ENCODE data around the gene NFIC. TPM values are rescaled to one million over a fixed set of nuclear protein-coding genes. Genes with fewer than 3 reads are reported as not detected.

NFIC gene
- total and polyA plus RNA-seq, 10 of the 15 experiments (the other 5 are each of a cell fraction or from before 2014, with no cell fraction given): 0.71 to 53.5 (median 10.2) TPM

GRCh38 chr19:3457528-3458228 lies 91.3 kb downstream of the NFIC start:
- in situ Hi-C loops (cut with MboI): no loop called here

More at GRCh38 chr19:3457528-3458228, 91.3 kb downstream of the NFIC start:
- intact Hi-C loops (cut with micrococcal nuclease; ENCODE audit: unreplicated experiment): no loop called here
- FAIRE-seq (no peak), DNase-seq (ENCODE audit: low read depth, low spot score) (no peak), ATAC-seq (no peak; the same call in 2 of the 3 replicates)
- CTCF ChIA-PET: no interaction called here
- Histone ChIP-seq H3K27ac (ENCODE audit: control insufficient read depth, insufficient read depth) (no peak overlapping the region), H2AFZ (ENCODE audit: control insufficient read depth, low read depth, low read length) (no peak overlapping the region), H3K36me3 (ENCODE audit: control insufficient read depth in 2 of 2, insufficient read depth in 2 of 2, low read length in 1 of 2) (peaks cover 10 to 27% of the 10 kb centered on the region in 2 experiments; a peak in 3 of 4 replicates), H3K79me2 (ENCODE audit: control insufficient read depth, insufficient read depth, low read length) (no peaks in the 10 kb centered on the region), H3K9ac (ENCODE audit: control insufficient read depth, insufficient read depth, low read length) (no peak overlapping the region), H3K4me1 (ENCODE audit: control insufficient read depth, insufficient read depth, low read length) (no peaks in the 10 kb centered on the region), H3K4me3 (no peak overlapping the region), H4K20me1 (ENCODE audit: control insufficient read depth, insufficient read depth) (no peaks in the 10 kb centered on the region), H3K27me3 (replicated peaks in 1 of 2; ENCODE audit: control insufficient read depth in 2 of 2, insufficient read depth in 2 of 2, low read length in 1 of 2) (no peaks in the 10 kb centered on the region), H3K9me3 (replicated peaks; ENCODE audit: control insufficient read depth, insufficient read depth, low read length) (no peaks in the 10 kb centered on the region), H3K4me2 (ENCODE audit: control insufficient read depth, insufficient read depth) (no peak overlapping the region)
- SMC1A ChIA-PET (ENCODE audit: uncharacterized antibody, unreplicated experiment): no interaction called here
- 9% methylated on average over 21 of the region's 22 CpGs for WGBS (ENCODE audit: insufficient coverage, insufficient replicate concordance, low lambda C conversion rate, missing lambda C conversion rate)
- POLR2A ChIA-PET: no interaction called here
- RAD21 ChIA-PET (ENCODE audit: unreplicated experiment): no interaction called here
- no TSS peak for BruUV-seq (replicated peaks)
- no peak for TF ChIP-seq PAX8 (IDR thresholded peaks at IDR 0.05)
- no peak for TF ChIP-seq EGR1 (IDR thresholded peaks at IDR 0.05; ENCODE audit: borderline replicate concordance in 1 of 2, low read depth in 2 of 2, low read length in 2 of 2)
- no peak for TF ChIP-seq STAT1 (conservative IDR thresholded peaks at IDR 0.05)
- TF ChIP-seq, protein P1, sequence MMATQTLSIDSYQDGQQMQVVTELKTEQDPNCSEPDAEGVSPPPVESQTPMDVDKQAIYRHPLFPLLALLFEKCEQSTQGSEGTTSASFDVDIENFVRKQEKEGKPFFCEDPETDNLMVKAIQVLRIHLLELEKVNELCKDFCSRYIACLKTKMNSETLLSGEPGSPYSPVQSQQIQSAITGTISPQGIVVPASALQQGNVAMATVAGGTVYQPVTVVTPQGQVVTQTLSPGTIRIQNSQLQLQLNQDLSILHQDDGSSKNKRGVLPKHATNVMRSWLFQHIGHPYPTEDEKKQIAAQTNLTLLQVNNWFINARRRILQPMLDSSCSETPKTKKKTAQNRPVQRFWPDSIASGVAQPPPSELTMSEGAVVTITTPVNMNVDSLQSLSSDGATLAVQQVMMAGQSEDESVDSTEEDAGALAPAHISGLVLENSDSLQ (IDR thresholded peaks at IDR 0.05): no peak
- no peak for TF ChIP-seq ATF7 (IDR thresholded peaks at IDR 0.05; ENCODE audit: low read depth)
- TF ChIP-seq NFXL1 (IDR thresholded peaks at IDR 0.05; ENCODE audit: borderline replicate concordance): no peak
- no peak for TF ChIP-seq NR2C1 (IDR thresholded peaks at IDR 0.05)
